T-helper 17 cell (primary cell): ENCODE measurements around the gene GPR68. TPM values are rescaled to one million over a fixed set of nuclear protein-coding genes. Genes with fewer than 3 reads are reported as not detected.

ENCODE experiments used
- total RNA-seq, 4 donors: library from RNA in 2 of 4; stranded (reverse) in 2 of 4; gene quantifications; one replicate each; pipeline ENCODE4 v1.2.3 and lab custom pipeline; 2022 to 2026

Gene GPR68
- total RNA-seq, 2 donors from 2014 or later, result 7.6 to 12.4 TPM

Other genes with a start within 250 kb of the GPR68 start
- 10 to 100 TPM; 35.4 to 42.0 TPM for gene RPS6KA5, start 184.1 kb downstream of the GPR68 start, total RNA-seq
- gene DGLUCY, start 130.6 kb downstream of the GPR68 start, total RNA-seq, result 10 to 100 TPM; 81.7 to 86.0 TPM
- 100 to 1,000 TPM; 333 to 339 TPM for gene CCDC88C, start 173.1 kb upstream of the GPR68 start, total RNA-seq